GM12878 (cell line): ENCODE results near the gene SLC39A2. TPM values are rescaled to one million over a fixed set of nuclear protein-coding genes. Genes with fewer than 3 reads are reported as not detected.

Source experiments
- ATAC-seq: fragments of 200-7000 bp; cut with Tn5 transposase; 3 replicates; pipeline ENCODE4 v1.9.1; 2020; ENCODE audit warnings: mild to moderate bottlenecking, moderate library complexity
- BruUV-seq: library from RNA; stranded (reverse); fragments of 400-500 nt; replicated peaks from 2 replicates; lab custom pipeline; 2021; lab: Mats Ljungman, UMichigan
- CTCF ChIA-PET: fragments of 300-600 bp; sonication (Branson Sonifier 250); formaldehyde crosslinking; extraction: SDS; loops from one replicate; lab custom pipeline; 2021; ENCODE audit warnings: inconsistent platforms; lab: Yijun Ruan, JAX
- POLR2A ChIA-PET: fragments of 350-600 bp; formaldehyde crosslinking; extraction: SDS; loops from one replicate; lab custom pipeline; 2021; ENCODE audit warnings: inconsistent platforms; lab: Charles Lee
- RAD21 ChIA-PET: fragments of 300-600 bp; sonication (Branson Sonifier 250); formaldehyde crosslinking; loops from one replicate; lab custom pipeline; 2023; ENCODE audit warnings: antibody characterized with exemption; ENCODE audit not compliant: unreplicated experiment; lab: Charles Lee
- SMC1A ChIA-PET: fragments of 300-600 bp; sonication (Branson Sonifier 250); formaldehyde crosslinking; loops from one replicate; lab custom pipeline; 2023; ENCODE audit not compliant: unreplicated experiment, uncharacterized antibody; lab: Charles Lee
- DNase-seq: peaks from one replicate; pipeline ENCODE4 v3.0.0-alpha.2; 2011; ENCODE audit warnings: low read depth, low spot score
- FAIRE-seq: peaks from 3 replicates; lab custom pipeline; 2011; peaks lifted over from hg19 to GRCh38; lab: Jason Lieb, UNC
- H2AFZ ChIP-seq: 2 replicates; pipeline ENCODE4 v1.6.0; 2011; ENCODE audit warnings: low read depth, low read length, control low read depth; ENCODE audit not compliant: control insufficient read depth
- H3K27ac ChIP-seq: 2 replicates; pipeline ENCODE4 v1.5.1; 2011; ENCODE audit warnings: control low read depth; ENCODE audit not compliant: control insufficient read depth, insufficient read depth
- H3K27me3 ChIP-seq, 2 experiments: replicated peaks in 1 of 2; 2 replicates each; pipeline versions ENCODE4 v1.6.0 to v1.6.1; 2011; ENCODE audit warnings: low read length in 1 of 2; ENCODE audit not compliant: control insufficient read depth in 2 of 2, insufficient read depth in 2 of 2
- H3K36me3 ChIP-seq, 2 experiments: 2 replicates each; pipeline ENCODE4 v1.5.1; 2011; ENCODE audit warnings: low read length in 1 of 2; ENCODE audit not compliant: control insufficient read depth in 2 of 2, insufficient read depth in 2 of 2
- H3K4me1 ChIP-seq: 2 replicates; pipeline ENCODE4 v1.6.1; 2011; ENCODE audit warnings: mild to moderate bottlenecking, low read length, moderate library complexity, mixed read lengths; ENCODE audit not compliant: control insufficient read depth, insufficient read depth
- H3K4me2 ChIP-seq: 2 replicates; pipeline ENCODE4 v1.6.0; 2011; ENCODE audit warnings: control low read depth; ENCODE audit not compliant: control insufficient read depth, insufficient read depth
- H3K4me3 ChIP-seq: fragments of 200-600 bp; sonication (generic); 2 replicates; pipeline ENCODE4 v1.5.1; 2016
- H3K79me2 ChIP-seq: 2 replicates; pipeline ENCODE4 v1.6.0; 2011; ENCODE audit warnings: low read length; ENCODE audit not compliant: control insufficient read depth, insufficient read depth
- H3K9ac ChIP-seq: 2 replicates; pipeline ENCODE4 v1.8.0; 2011; ENCODE audit warnings: low read length, control low read depth, mixed read lengths; ENCODE audit not compliant: control insufficient read depth, insufficient read depth
- H3K9me3 ChIP-seq: replicated peaks from 3 replicates; pipeline ENCODE4 v1.5.1; 2011; ENCODE audit warnings: mild to moderate bottlenecking, low read length; ENCODE audit not compliant: control insufficient read depth, insufficient read depth
- H4K20me1 ChIP-seq: 2 replicates; pipeline ENCODE4 v1.6.0; 2011; ENCODE audit not compliant: control insufficient read depth, insufficient read depth
- ASH2L ChIP-seq: fragments of 300-600, 200-600 bp; sonication (generic); IDR thresholded peaks from 2 replicates; pipeline ENCODE4 v1.6.1; 2017; ENCODE audit warnings: low read depth, mild to moderate bottlenecking, borderline replicate concordance
- CREM ChIP-seq: IDR thresholded peaks from 2 replicates; pipeline ENCODE4 v1.6.1; 2014; ENCODE audit warnings: antibody characterized with exemption, low read depth
- HDAC6 ChIP-seq: fragments of 200-600 bp; sonication (generic); IDR thresholded peaks from one replicate; pipeline ENCODE4 v1.8.0; 2017; ENCODE audit warnings: antibody characterized with exemption; ENCODE audit not compliant: unreplicated experiment
- KDM1A ChIP-seq: fragments of 200-600 bp; sonication (generic); IDR thresholded peaks from 2 replicates; pipeline ENCODE4 v1.6.1; 2016; ENCODE audit warnings: borderline replicate concordance
- MYC ChIP-seq: IDR thresholded peaks from 2 replicates; pipeline ENCODE4 v1.6.1; 2011; ENCODE audit warnings: mild to moderate bottlenecking, low read length, moderate library complexity, inconsistent platforms; ENCODE audit not compliant: insufficient read depth, insufficient replicate concordance, insufficient read length, severe bottlenecking
- NR2C2 ChIP-seq: IDR thresholded peaks from 2 replicates; pipeline ENCODE4 v1.6.1; 2011; ENCODE audit warnings: borderline replicate concordance, low read depth; ENCODE audit not compliant: control insufficient read depth, insufficient read length
- NR2F1 ChIP-seq: fragments of 450-650 bp; conservative IDR thresholded peaks from 2 replicates; pipeline ENCODE4 v1.6.1; 2017; ENCODE audit warnings: mild to moderate bottlenecking
- PML ChIP-seq: IDR thresholded peaks from 2 replicates; pipeline ENCODE4 v1.6.1; 2012; ENCODE audit warnings: low read length, inconsistent platforms
- POLR2AphosphoS2 ChIP-seq: IDR thresholded peaks from 2 replicates; pipeline ENCODE4 v1.6.1; 2011; ENCODE audit warnings: low read depth, mild to moderate bottlenecking, low read length, improper control_type of control experiment, moderate library complexity
- RUNX3 ChIP-seq: IDR thresholded peaks from 2 replicates; pipeline ENCODE4 v1.6.1; 2012; ENCODE audit warnings: low read length, inconsistent platforms
- SIX5 ChIP-seq: IDR thresholded peaks from 2 replicates; pipeline ENCODE4 v1.6.1; 2011; ENCODE audit warnings: mild to moderate bottlenecking, low read depth, low read length, moderate library complexity; ENCODE audit not compliant: severe bottlenecking
- SMARCA5 ChIP-seq: fragments of 450-650 bp; IDR thresholded peaks from 2 replicates; pipeline ENCODE4 v1.6.1; 2017; ENCODE audit warnings: mild to moderate bottlenecking
- TAF1 ChIP-seq: IDR thresholded peaks from 2 replicates; pipeline ENCODE4 v1.6.1; 2011; ENCODE audit warnings: mild to moderate bottlenecking, low read depth, low read length, borderline replicate concordance
- TCF12 ChIP-seq: IDR thresholded peaks from 2 replicates; pipeline ENCODE4 v1.6.1; 2011; ENCODE audit warnings: low read depth, mild to moderate bottlenecking, low read length
- TCF3 ChIP-seq: IDR thresholded peaks from 2 replicates; pipeline ENCODE4 v1.6.1; 2012; ENCODE audit warnings: low read depth, mild to moderate bottlenecking, low read length, borderline replicate concordance; ENCODE audit not compliant: insufficient read depth
- ZNF217 ChIP-seq: fragments of 450-650 bp; IDR thresholded peaks from 2 replicates; pipeline ENCODE4 v1.6.1; 2017; ENCODE audit warnings: antibody characterized with exemption, mild to moderate bottlenecking
- ZNF24 ChIP-seq: fragments of 450-650 bp; IDR thresholded peaks from 2 replicates; pipeline ENCODE4 v1.6.1; 2017; ENCODE audit warnings: antibody characterized with exemption, mild to moderate bottlenecking
- WGBS: methylation state at CpG from one replicate; pipeline ENCODE4 v1.1.6; 2016; ENCODE audit warnings: low lambda C conversion rate; ENCODE audit not compliant: insufficient replicate concordance, insufficient coverage; ENCODE audit errors: missing lambda C conversion rate; 5-methylcytosine and 5-hydroxymethylcytosine counted together
- in situ Hi-C: fragments of 300-500 bp; cut with MboI; formaldehyde crosslinking; loops from 9 replicates; pipeline ENCODE4 v1.14.3; 2018; ENCODE audit warnings: mixed read lengths
- intact Hi-C: fragments of 100-400 bp; cut with micrococcal nuclease; formaldehyde crosslinking; loops from one replicate; pipeline ENCODE4 v1.14.2; 2022; ENCODE audit not compliant: unreplicated experiment
- polyA plus RNA-seq, 11 experiments: library from polyadenylated mRNA; depleted of rRNA in 4 of 11; unstranded in 6 of 11; stranded (reverse) in 5 of 11; fragments of >200 nt; fragmentation: Nextera tagmentation in 4 of 11; fragmentation: Illumina TruSeq in 1 of 11; extraction: Ambion mirVana in 4 of 11; extraction: Trizol in 1 of 11; gene quantifications; 1 replicate in 1 of 11; 2 replicates in 10 of 11; pipeline versions ENCODE4 v1.2.1 to v1.2.3, GENCODE V29; 2011 to 2016; ENCODE audit warnings: inconsistent platforms in 2 of 11, missing spikeins in 2 of 11, low read depth in 1 of 11
- total RNA-seq, 4 experiments: library from RNA; depleted of rRNA in 3 of 4; stranded (reverse); fragments of >200 nt in 3 of 4; fragmentation: Illumina TruSeq in 1 of 4; extraction: Trizol in 1 of 4; gene quantifications; 2 replicates each; pipeline versions ENCODE4 v1.2.1 to v1.2.3, GENCODE V29; 2013 to 2021
- TF ChIP-seq, protein P1 (sequence below): fragments of 450-650 bp; formaldehyde crosslinking; IDR thresholded peaks from 2 replicates; pipeline ENCODE4 v1.4.0; 2022; ENCODE audit warnings: mild to moderate bottlenecking, moderate library complexity
- TF ChIP-seq, protein P2 (sequence below): fragments of 150-350 bp; IDR thresholded peaks from 2 replicates; pipeline ENCODE4 v1.6.1; 2014; ENCODE audit warnings: mild to moderate bottlenecking, low read depth, low read length

SLC39A2 gene
- total and polyA plus RNA-seq, 10 of the 15 experiments (the other 5 are each of a cell fraction or from before 2014, with no cell fraction given), result 0.06 to 0.14 (median 0.11) TPM; not detected in 6

DNA sequence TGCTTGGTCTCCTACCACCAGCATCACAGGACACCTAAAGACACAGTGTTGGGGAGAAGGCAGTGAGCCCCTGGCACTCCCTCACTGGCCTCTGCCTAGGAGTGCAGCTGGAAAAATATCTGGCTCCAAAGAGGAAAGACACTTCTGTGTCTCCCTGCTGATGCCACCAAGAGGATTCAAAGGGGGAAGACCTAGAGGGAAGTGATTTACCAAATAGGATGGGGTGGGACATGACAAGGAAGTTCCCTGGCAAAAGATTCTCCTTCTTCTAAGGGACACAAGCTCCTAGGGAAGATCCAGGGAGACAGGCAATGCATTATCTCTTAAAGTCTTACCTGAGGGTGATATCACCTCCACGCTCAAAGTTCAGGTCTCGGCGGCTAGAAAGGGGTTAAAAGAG, 19.7 kb downstream of the SLC39A2 start:
- H2AFZ ChIP-seq, result no peak overlapping the region
- no peak overlapping the region for H3K4me3 ChIP-seq
- H3K27ac ChIP-seq, result no peak overlapping the region
- H3K4me1 ChIP-seq, result no peaks in the 10 kb centered on the region
- ChIA-PET RAD21 (interaction anchor here (1.1 to 1.2 kb wide), 2 partner anchors 17 to 86 kb away, joined by 3 to 4 read pairs; no protein-coding TSS in a partner anchor), POLR2A (no interaction called here), SMC1A (interaction anchor here (1.4 to 2.2 kb wide), 2 partner anchors 21 to 87 kb away, joined by 4 to 11 read pairs; no protein-coding TSS in a partner anchor), CTCF (interaction anchor here (1.3 to 10.7 kb wide), 3 partner anchors 13 to 85 kb away, joined by 3 to 253 read pairs (median 6); partner anchors contain the start of gene TMEM253)
- DNase-seq (no peak), ATAC-seq (no peak), FAIRE-seq (no peak)
- TF ChIP-seq TCF3, result no peak
- TF ChIP-seq CREM, result no peak
- TF ChIP-seq NR2C2, result no peak
- no peak for TF ChIP-seq TCF12
- TF ChIP-seq, protein P1, sequence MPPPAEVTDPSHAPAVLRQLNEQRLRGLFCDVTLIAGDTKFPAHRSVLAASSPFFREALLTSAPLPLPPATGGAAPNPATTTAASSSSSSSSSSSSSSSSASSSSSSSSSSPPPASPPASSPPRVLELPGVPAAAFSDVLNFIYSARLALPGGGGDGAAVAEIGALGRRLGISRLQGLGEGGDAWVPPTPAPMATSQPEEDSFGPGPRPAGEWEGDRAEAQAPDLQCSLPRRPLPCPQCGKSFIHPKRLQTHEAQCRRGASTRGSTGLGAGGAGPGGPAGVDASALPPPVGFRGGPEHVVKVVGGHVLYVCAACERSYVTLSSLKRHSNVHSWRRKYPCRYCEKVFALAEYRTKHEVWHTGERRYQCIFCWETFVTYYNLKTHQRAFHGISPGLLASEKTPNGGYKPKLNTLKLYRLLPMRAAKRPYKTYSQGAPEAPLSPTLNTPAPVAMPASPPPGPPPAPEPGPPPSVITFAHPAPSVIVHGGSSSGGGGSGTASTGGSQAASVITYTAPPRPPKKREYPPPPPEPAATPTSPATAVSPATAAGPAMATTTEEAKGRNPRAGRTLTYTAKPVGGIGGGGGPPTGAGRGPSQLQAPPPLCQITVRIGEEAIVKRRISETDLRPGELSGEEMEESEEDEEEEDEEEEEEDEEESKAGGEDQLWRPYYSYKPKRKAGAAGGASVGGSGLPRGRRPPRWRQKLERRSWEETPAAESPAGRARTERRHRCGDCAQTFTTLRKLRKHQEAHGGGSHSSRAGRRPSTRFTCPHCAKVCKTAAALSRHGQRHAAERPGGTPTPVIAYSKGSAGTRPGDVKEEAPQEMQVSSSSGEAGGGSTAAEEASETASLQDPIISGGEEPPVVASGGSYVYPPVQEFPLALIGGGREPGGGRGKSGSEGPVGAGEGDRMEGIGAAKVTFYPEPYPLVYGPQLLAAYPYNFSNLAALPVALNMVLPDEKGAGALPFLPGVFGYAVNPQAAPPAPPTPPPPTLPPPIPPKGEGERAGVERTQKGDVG (CRISPR knock-in tag), result no peak
- TF ChIP-seq HDAC6, result no peak
- no peak for TF ChIP-seq MYC
- TF ChIP-seq, protein P2, sequence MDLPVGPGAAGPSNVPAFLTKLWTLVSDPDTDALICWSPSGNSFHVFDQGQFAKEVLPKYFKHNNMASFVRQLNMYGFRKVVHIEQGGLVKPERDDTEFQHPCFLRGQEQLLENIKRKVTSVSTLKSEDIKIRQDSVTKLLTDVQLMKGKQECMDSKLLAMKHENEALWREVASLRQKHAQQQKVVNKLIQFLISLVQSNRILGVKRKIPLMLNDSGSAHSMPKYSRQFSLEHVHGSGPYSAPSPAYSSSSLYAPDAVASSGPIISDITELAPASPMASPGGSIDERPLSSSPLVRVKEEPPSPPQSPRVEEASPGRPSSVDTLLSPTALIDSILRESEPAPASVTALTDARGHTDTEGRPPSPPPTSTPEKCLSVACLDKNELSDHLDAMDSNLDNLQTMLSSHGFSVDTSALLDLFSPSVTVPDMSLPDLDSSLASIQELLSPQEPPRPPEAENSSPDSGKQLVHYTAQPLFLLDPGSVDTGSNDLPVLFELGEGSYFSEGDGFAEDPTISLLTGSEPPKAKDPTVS, result no peak
- TF ChIP-seq ASH2L, result no peak
- TF ChIP-seq POLR2AphosphoS2, result no peak
- no peak for TF ChIP-seq SMARCA5
- no peak for TF ChIP-seq NR2F1
- TF ChIP-seq TAF1, result no peak
- no peak for TF ChIP-seq RUNX3
- no peak for TF ChIP-seq ZNF217
- TF ChIP-seq KDM1A, result no peak
- TF ChIP-seq SIX5, result no peak
- no peak for TF ChIP-seq ZNF24
- no peak for TF ChIP-seq PML
- no peak overlapping the region for H3K9ac ChIP-seq
- H4K20me1 ChIP-seq, result no peaks in the 10 kb centered on the region
- WGBS, result 51% methylated on average over 3 of the region's 3 CpGs
- no peaks in the 10 kb centered on the region for H3K9me3 ChIP-seq
- BruUV-seq, result no TSS peak
- intact Hi-C loops, result no loop called here
- H3K27me3 ChIP-seq, result peaks cover 5 to 12% of the 10 kb centered on the region in 2 experiments
- no peaks in the 10 kb centered on the region for H3K79me2 ChIP-seq
- no peak overlapping the region for H3K4me2 ChIP-seq
- H3K36me3 ChIP-seq, result no peaks in the 10 kb centered on the region
- in situ Hi-C loops, result loop anchor here (5.0 kb wide), 1 partner anchor 84 kb away; the partner anchor contains the start of gene TMEM253
